ENCODE results near the gene EIF3K. TPM values are rescaled to one million over a fixed set of nuclear protein-coding genes. Genes with fewer than 3 reads are reported as not detected.
A peak's percentile ranks its signal among the peaks of the same experiment; 100 is the strongest.
"Not testable (repeated sequence)": the region's sequence is repeated elsewhere in the genome, so short reads cannot be mapped to it uniquely, and the experiment has no call there.

EIF3K gene
- total RNA-seq, 1 experiment from 2014 or later: 2,011 TPM

DNA sequence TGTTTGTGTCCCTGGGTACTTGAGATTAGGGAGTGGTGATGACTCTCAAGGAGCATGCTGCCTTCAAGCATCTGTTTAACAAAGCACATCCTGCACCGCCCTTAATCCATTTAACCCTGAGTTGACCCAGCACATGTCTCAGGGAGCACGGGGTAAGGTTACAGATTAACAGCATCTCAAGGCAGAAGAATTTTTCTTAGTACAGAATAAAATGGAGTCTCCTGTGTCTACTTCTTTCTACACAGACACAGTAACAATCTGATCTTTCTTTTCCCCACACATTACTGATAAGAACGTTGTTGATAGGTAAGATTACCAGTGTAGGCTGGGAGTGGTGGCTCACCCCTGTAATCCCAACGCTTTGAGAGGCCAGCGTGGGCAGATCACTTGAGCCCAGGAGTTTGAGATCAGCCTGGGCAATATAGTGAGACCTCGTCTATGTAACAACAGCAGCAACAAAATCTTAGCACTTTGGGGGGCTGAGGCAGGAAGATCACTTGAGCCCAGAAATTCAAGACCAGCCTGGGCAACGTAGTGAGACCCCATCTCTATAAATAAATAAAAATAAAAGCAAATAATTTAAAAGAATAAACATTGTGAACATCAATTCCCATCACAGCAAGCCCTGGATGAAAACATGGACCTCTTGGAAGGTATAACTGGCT lies 13.0 kb downstream of the EIF3K start:
- ATAC-seq; H3K4me3 ChIP-seq (ENCODE audit: low read depth in 2 of 2, low read length in 2 of 2); H3K27ac ChIP-seq (ENCODE audit: low read length); H3K4me1 ChIP-seq (ENCODE audit: control insufficient read depth, insufficient read depth, low read length); POLR2A ChIA-PET; H3K27me3 ChIP-seq (ENCODE audit: control insufficient read depth, insufficient read depth, low read length); in situ Hi-C loops (cut with HindIII; ENCODE audit: low pct_unique_long_range_greater_than_20kb, low sequenced_read_pairs); BruUV-seq (replicated peaks); H3K9me3 ChIP-seq (ENCODE audit: control insufficient read depth, insufficient read depth, low read depth, low read length); DNase-seq (ENCODE audit: low read depth, low spot score): not testable (repeated sequence)
- intact Hi-C loops (cut with micrococcal nuclease; ENCODE audit: unreplicated experiment): loop anchor here (5.0 to 10.0 kb wide), 2 partner anchors 75 to 227 kb away; partner anchors contain the start of gene FAM98C
- H3K36me3 ChIP-seq (ENCODE audit: control insufficient read depth, insufficient read depth, low read length): peaks cover 39% of the 10 kb centered on the region
- CTCF ChIA-PET: interaction anchor here (0.5 to 1.1 kb wide), 2 partner anchors 13 to 77 kb away, joined by 3 to 5 read pairs; partner anchors contain the start of gene EIF3K

- H3K36me3 ChIP-seq (ENCODE audit: control insufficient read depth, insufficient read depth, low read length): peaks cover 39% of the 10 kb centered on the region
- DNase-seq (ENCODE audit: low read depth, low spot score): no peak
- peak; percentile 15 for ATAC-seq
- intact Hi-C loops (cut with micrococcal nuclease; ENCODE audit: unreplicated experiment) (loop anchor here (5.0 to 10.0 kb wide), 2 partner anchors 75 to 228 kb away; partner anchors contain the start of gene FAM98C), in situ Hi-C loops (cut with HindIII; ENCODE audit: low pct_unique_long_range_greater_than_20kb, low sequenced_read_pairs) (no loop called here)
- BruUV-seq (replicated peaks): no TSS peak
- ChIA-PET POLR2A (interaction anchor here (0.5 to 0.6 kb wide), 2 partner anchors 21 to 177 kb away, joined by 3 to 4 read pairs; no protein-coding TSS in a partner anchor), CTCF (interaction anchor here (0.5 to 3.1 kb wide), 7 partner anchors 14 to 118 kb away, joined by 3 to 27 read pairs (median 6); partner anchors contain the start of gene EIF3K)
- TF ChIP-seq, protein P1, sequence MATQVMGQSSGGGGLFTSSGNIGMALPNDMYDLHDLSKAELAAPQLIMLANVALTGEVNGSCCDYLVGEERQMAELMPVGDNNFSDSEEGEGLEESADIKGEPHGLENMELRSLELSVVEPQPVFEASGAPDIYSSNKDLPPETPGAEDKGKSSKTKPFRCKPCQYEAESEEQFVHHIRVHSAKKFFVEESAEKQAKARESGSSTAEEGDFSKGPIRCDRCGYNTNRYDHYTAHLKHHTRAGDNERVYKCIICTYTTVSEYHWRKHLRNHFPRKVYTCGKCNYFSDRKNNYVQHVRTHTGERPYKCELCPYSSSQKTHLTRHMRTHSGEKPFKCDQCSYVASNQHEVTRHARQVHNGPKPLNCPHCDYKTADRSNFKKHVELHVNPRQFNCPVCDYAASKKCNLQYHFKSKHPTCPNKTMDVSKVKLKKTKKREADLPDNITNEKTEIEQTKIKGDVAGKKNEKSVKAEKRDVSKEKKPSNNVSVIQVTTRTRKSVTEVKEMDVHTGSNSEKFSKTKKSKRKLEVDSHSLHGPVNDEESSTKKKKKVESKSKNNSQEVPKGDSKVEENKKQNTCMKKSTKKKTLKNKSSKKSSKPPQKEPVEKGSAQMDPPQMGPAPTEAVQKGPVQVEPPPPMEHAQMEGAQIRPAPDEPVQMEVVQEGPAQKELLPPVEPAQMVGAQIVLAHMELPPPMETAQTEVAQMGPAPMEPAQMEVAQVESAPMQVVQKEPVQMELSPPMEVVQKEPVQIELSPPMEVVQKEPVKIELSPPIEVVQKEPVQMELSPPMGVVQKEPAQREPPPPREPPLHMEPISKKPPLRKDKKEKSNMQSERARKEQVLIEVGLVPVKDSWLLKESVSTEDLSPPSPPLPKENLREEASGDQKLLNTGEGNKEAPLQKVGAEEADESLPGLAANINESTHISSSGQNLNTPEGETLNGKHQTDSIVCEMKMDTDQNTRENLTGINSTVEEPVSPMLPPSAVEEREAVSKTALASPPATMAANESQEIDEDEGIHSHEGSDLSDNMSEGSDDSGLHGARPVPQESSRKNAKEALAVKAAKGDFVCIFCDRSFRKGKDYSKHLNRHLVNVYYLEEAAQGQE (IDR thresholded peaks at IDR 0.05; ENCODE audit: insufficient read depth in 1 of 2, low read depth in 2 of 2, low read length in 1 of 2): no peak
- no peak for TF ChIP-seq POLR2AphosphoS5 (IDR thresholded peaks at IDR 0.05; ENCODE audit: low read depth, low read length)
- TF ChIP-seq, protein P2, sequence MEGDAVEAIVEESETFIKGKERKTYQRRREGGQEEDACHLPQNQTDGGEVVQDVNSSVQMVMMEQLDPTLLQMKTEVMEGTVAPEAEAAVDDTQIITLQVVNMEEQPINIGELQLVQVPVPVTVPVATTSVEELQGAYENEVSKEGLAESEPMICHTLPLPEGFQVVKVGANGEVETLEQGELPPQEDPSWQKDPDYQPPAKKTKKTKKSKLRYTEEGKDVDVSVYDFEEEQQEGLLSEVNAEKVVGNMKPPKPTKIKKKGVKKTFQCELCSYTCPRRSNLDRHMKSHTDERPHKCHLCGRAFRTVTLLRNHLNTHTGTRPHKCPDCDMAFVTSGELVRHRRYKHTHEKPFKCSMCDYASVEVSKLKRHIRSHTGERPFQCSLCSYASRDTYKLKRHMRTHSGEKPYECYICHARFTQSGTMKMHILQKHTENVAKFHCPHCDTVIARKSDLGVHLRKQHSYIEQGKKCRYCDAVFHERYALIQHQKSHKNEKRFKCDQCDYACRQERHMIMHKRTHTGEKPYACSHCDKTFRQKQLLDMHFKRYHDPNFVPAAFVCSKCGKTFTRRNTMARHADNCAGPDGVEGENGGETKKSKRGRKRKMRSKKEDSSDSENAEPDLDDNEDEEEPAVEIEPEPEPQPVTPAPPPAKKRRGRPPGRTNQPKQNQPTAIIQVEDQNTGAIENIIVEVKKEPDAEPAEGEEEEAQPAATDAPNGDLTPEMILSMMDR (IDR thresholded peaks at IDR 0.05): no peak
- TF ChIP-seq SIN3A (IDR thresholded peaks at IDR 0.05; ENCODE audit: borderline replicate concordance, insufficient read depth, low read depth, low read length): no peak
- no peak for TF ChIP-seq TCF7L2 (IDR thresholded peaks at IDR 0.05; ENCODE audit: low read depth, low read length)
- H3K27me3 ChIP-seq (ENCODE audit: control insufficient read depth, insufficient read depth, low read length): no peaks in the 10 kb centered on the region
- no peak overlapping the region for H3K27ac ChIP-seq (ENCODE audit: low read length)
- H3K4me1 ChIP-seq (ENCODE audit: control insufficient read depth, insufficient read depth, low read length): peaks cover 4% of the 10 kb centered on the region; the same call in 1 of the 2 replicates
- H3K4me3 ChIP-seq (ENCODE audit: low read depth in 2 of 2, low read length in 2 of 2): no peak overlapping the region
- no peaks in the 10 kb centered on the region for H3K9me3 ChIP-seq (ENCODE audit: control insufficient read depth, insufficient read depth, low read depth, low read length)
Measured at GRCh38 chr19:38632476-38633213, 13.7 kb downstream of the EIF3K start.
